DND-41 (cell line): ENCODE data around the gene PHOSPHO2.

Experiments used
- EZH2 ChIP-seq: IDR thresholded peaks from 3 replicates; pipeline ENCODE4 v1.6.1; 2012; ENCODE audit warnings: borderline replicate concordance, low read depth, mild to moderate bottlenecking, moderate library complexity, low read length, inconsistent platforms; ENCODE audit not compliant: severe bottlenecking
- TF ChIP-seq, protein P1 (sequence below): IDR thresholded peaks from 2 replicates; pipeline ENCODE4 v1.5.1; 2012; ENCODE audit warnings: borderline replicate concordance, low read length, moderate library complexity, mild to moderate bottlenecking; ENCODE audit not compliant: poor library complexity, severe bottlenecking; ENCODE audit errors: extremely low read depth

DNA sequence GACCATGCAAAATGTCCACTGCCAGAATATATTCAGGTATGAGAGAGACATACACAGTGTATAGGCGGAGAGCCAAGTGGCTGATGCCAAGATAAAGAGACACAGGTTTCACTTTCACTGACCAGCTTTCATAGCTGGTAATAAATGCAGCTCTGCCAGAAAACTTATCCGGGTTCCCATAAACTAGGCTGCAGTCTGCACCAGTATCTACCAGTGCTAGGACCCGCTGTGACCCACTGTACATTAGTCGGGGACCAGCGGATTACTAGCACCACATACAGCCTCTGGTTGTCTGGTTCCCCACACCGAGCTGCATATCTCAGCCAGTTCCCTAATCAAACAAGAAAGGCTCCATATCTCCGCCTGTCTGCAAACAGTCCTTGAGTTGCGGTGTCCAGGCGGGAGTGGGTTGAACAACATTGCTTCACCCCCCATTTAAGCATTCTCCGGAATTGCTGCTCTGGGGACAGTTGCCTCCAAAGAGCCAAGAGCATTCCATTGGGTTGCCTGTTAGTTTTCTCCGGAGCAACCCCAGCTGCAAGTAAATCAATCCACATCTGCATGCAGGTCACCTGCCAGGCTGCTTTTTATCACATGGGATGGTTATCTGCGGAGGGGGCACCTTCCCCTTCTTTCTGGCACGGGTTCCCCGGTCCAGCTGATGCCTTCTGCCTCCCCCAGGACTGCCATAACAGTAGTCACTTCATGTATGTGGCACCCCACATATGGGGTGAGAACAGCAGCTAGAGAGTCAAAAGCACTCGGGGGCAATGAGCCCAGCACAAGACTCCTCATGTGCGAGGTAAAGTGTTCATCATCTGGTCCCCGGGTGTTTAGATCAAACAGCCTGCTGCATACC lies 21.3 kb downstream of the PHOSPHO2 start:
- TF ChIP-seq, protein P1, sequence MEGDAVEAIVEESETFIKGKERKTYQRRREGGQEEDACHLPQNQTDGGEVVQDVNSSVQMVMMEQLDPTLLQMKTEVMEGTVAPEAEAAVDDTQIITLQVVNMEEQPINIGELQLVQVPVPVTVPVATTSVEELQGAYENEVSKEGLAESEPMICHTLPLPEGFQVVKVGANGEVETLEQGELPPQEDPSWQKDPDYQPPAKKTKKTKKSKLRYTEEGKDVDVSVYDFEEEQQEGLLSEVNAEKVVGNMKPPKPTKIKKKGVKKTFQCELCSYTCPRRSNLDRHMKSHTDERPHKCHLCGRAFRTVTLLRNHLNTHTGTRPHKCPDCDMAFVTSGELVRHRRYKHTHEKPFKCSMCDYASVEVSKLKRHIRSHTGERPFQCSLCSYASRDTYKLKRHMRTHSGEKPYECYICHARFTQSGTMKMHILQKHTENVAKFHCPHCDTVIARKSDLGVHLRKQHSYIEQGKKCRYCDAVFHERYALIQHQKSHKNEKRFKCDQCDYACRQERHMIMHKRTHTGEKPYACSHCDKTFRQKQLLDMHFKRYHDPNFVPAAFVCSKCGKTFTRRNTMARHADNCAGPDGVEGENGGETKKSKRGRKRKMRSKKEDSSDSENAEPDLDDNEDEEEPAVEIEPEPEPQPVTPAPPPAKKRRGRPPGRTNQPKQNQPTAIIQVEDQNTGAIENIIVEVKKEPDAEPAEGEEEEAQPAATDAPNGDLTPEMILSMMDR: no peak
- no peak for TF ChIP-seq EZH2
